ENCODE measurements around the gene FHIT. TPM values are rescaled to one million over a fixed set of nuclear protein-coding genes. Genes with fewer than 3 reads are reported as not detected.

Gene FHIT
- total and polyA plus RNA-seq, 4 donors = 2.6 to 21.3 (median 8.7) TPM

GRCh38 chr3:60957541-60957940, 293.7 kb downstream of the FHIT start:
- Histone ChIP-seq H3K4me3 (no peak overlapping the region), H3K9me3 (ENCODE audit: control insufficient read depth in 4 of 4, insufficient read depth in 3 of 4, low read length in 3 of 4) (peaks cover 0 to 2% (median 0%) of the 10 kb centered on the region in 4 donors), H3K36me3 (ENCODE audit: control insufficient read depth in 4 of 4, insufficient read depth in 4 of 4, low read length in 4 of 4) (no peaks in the 10 kb centered on the region), H3K27ac (ENCODE audit: low read depth in 1 of 2, low read length in 1 of 2) (no peak overlapping the region), H3K9ac (ENCODE audit: insufficient read depth in 1 of 2, low read length in 2 of 2) (no peak overlapping the region), H3K4me1 (ENCODE audit: control insufficient read depth in 5 of 5, insufficient read depth in 5 of 5, low read length in 5 of 5) (no peaks in the 10 kb centered on the region), H3K27me3 (ENCODE audit: control insufficient read depth in 3 of 3, insufficient read depth in 3 of 3, low read length in 2 of 3) (no peaks in the 10 kb centered on the region)
- DNase-seq = no peak
- WGBS, 2 donors = 52 to 78% methylated on average over 1 of the region's 1 CpG
- no peak for ATAC-seq (ENCODE audit: insufficient read depth, low FRiP score)
- TF ChIP-seq CTCF (IDR thresholded peaks at IDR 0.05; ENCODE audit: control extremely low read depth, extremely low read depth) = no peak

GRCh38 chr3:60956729-60957128, 294.5 kb downstream of the FHIT start:
- no peak overlapping the region for H3K4me3 ChIP-seq
- peaks cover 0 to 2% (median 0%) of the 10 kb centered on the region in 4 donors for H3K9me3 ChIP-seq (ENCODE audit: control insufficient read depth in 4 of 4, insufficient read depth in 3 of 4, low read length in 3 of 4)
- H3K4me1 ChIP-seq (ENCODE audit: control insufficient read depth in 5 of 5, insufficient read depth in 5 of 5, low read length in 5 of 5) = no peaks in the 10 kb centered on the region
- no peak overlapping the region for H3K9ac ChIP-seq (ENCODE audit: insufficient read depth in 1 of 2, low read length in 2 of 2)
- no peak overlapping the region for H3K27ac ChIP-seq (ENCODE audit: low read depth in 1 of 2, low read length in 1 of 2)
- 88 to 98% methylated on average over 4 of the region's 4 CpGs for WGBS, 2 donors
- H3K27me3 ChIP-seq (ENCODE audit: control insufficient read depth in 3 of 3, insufficient read depth in 3 of 3, low read length in 2 of 3) = no peaks in the 10 kb centered on the region
- TF ChIP-seq CTCF (IDR thresholded peaks at IDR 0.05; ENCODE audit: control extremely low read depth, extremely low read depth) = no peak
- no peak for DNase-seq
- ATAC-seq (ENCODE audit: insufficient read depth, low FRiP score) = no peak
- no peaks in the 10 kb centered on the region for H3K36me3 ChIP-seq (ENCODE audit: control insufficient read depth in 4 of 4, insufficient read depth in 4 of 4, low read length in 4 of 4)

GRCh38 chr3:60955034-60955433, 296.2 kb downstream of the FHIT start:
- no peak overlapping the region for H3K4me3 ChIP-seq
- ATAC-seq (ENCODE audit: insufficient read depth, low FRiP score) = no peak
- H3K9me3 ChIP-seq (ENCODE audit: control insufficient read depth in 4 of 4, insufficient read depth in 3 of 4, low read length in 3 of 4) = peaks cover 0 to 2% (median 0%) of the 10 kb centered on the region in 4 donors
- no peaks in the 10 kb centered on the region for H3K36me3 ChIP-seq (ENCODE audit: control insufficient read depth in 4 of 4, insufficient read depth in 4 of 4, low read length in 4 of 4)
- no peak for TF ChIP-seq CTCF (IDR thresholded peaks at IDR 0.05; ENCODE audit: control extremely low read depth, extremely low read depth)
- no peak for DNase-seq
- H3K9ac ChIP-seq (ENCODE audit: insufficient read depth in 1 of 2, low read length in 2 of 2) = no peak overlapping the region
- no peaks in the 10 kb centered on the region for H3K27me3 ChIP-seq (ENCODE audit: control insufficient read depth in 3 of 3, insufficient read depth in 3 of 3, low read length in 2 of 3)
- no peaks in the 10 kb centered on the region for H3K4me1 ChIP-seq (ENCODE audit: control insufficient read depth in 5 of 5, insufficient read depth in 5 of 5, low read length in 5 of 5)
- no peak overlapping the region for H3K27ac ChIP-seq (ENCODE audit: low read depth in 1 of 2, low read length in 1 of 2)
- 93 to 99% methylated on average over 2 of the region's 2 CpGs for WGBS, 2 donors

GRCh38 chr3:60954048-60954447, 297.2 kb downstream of the FHIT start:
- no peaks in the 10 kb centered on the region for H3K4me1 ChIP-seq (ENCODE audit: control insufficient read depth in 5 of 5, insufficient read depth in 5 of 5, low read length in 5 of 5)
- H3K9ac ChIP-seq (ENCODE audit: insufficient read depth in 1 of 2, low read length in 2 of 2) = no peak overlapping the region
- no peaks in the 10 kb centered on the region for H3K27me3 ChIP-seq (ENCODE audit: control insufficient read depth in 3 of 3, insufficient read depth in 3 of 3, low read length in 2 of 3)
- H3K27ac ChIP-seq (ENCODE audit: low read depth in 1 of 2, low read length in 1 of 2) = no peak overlapping the region
- 47 to 58% methylated on average over 2 of the region's 2 CpGs for WGBS, 2 donors
- ATAC-seq (ENCODE audit: insufficient read depth, low FRiP score) (no peak), DNase-seq (no peak)
- TF ChIP-seq CTCF (IDR thresholded peaks at IDR 0.05; ENCODE audit: control extremely low read depth, extremely low read depth) = no peak
- no peak overlapping the region for H3K4me3 ChIP-seq
- H3K36me3 ChIP-seq (ENCODE audit: control insufficient read depth in 4 of 4, insufficient read depth in 4 of 4, low read length in 4 of 4) = no peaks in the 10 kb centered on the region
- peaks cover 0 to 2% (median 0%) of the 10 kb centered on the region in 4 donors for H3K9me3 ChIP-seq (ENCODE audit: control insufficient read depth in 4 of 4, insufficient read depth in 3 of 4, low read length in 3 of 4)

Measured in lung (tissue), 12 donors.